Measurements from ENCODE around the gene RAB1A.

RAB1A gene

GRCh38 chr2:65092791-65093190 lies 37.1 kb downstream of the RAB1A start:
- DNase-seq (ENCODE audit: low read depth): no peak

GRCh38 chr2:65085148-65085547 lies 44.8 kb downstream of the RAB1A start:
- DNase-seq (ENCODE audit: low read depth): no peak

DNA sequence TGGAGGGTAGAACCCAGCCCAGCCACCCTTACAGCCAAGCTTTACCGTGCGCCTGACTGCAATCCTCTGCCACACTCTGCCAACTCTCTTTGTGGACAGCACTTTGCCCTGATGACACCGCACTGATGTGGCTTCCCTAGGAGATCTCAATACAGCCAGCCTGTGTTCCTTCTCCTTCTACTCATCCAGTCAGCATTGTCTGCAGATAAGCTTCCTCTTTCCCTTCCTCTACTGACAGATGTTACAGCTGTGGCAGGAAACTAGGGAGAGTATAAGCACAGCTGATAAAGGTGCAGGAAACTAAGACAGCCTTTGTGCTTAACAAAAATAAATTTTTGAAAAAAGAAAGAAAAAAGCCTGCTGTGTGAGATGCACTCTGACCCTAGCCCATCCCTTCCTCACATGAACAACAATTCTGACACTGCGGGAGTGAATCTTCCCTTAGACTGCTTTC lies 48.6 kb downstream of the RAB1A start:
- DNase-seq (ENCODE audit: low read depth): no peak

DNA sequence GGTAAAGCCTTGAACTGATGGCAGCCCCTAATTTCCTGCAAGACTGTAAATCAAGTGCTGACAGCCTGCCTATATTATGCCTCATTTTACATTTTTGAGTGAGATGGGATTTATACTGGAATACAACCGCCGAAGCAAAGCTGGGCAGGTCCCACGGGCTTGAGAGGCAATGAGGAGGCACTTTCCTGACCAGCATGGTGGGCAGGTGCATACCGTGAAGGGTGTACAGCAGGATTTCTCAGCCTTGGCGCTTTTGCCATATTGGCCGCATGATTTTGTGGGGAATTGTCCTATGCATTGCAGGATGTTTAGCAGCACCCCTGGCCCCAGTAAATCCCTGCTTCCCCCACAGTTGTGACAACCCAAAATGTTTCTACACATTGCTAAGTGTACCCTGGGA lies 50.9 kb downstream of the RAB1A start:
- DNase-seq (ENCODE audit: low read depth): no peak

DNA sequence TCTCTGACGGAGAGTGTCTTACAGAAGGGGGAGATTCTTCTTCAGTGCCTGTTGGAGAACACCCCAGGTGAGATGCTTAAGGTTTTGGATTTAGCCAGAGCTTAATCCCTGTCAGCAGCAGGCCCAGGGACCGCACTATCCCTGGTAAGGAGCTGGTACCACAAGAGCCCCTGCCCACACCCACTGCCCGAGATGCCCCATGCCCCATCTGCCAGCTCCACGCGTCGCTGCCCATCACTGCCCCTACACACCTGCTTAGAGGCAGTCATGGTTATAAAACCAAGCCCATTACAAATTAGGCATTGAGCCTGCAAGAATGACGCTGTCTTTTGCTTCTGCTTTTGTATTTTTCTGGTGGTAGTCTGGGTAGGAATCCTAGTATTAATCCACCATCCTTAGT lies 52.0 kb downstream of the RAB1A start:
- no peak for DNase-seq (ENCODE audit: low read depth)

DNA sequence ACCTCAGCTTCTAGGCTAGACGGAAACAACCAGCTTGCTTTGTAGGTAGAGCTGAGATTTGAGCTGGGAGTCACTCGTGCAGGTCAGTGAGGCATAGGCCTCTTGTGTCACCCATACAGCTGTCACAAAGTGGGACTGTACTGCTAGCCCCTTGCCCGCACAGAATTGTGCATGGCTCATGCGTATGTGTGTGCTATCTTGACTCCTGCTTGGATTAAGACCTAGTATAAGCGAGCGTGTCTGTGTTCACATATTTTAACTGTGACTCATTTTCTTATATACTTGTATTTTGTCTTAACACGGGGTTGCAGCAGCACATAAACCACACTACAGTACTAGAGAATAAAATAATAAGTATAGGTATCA lies 53.6 kb downstream of the RAB1A start:
- no peak for DNase-seq (ENCODE audit: low read depth)

GRCh38 chr2:65075605-65076344 lies 54.1 kb downstream of the RAB1A start:
- no peak for DNase-seq (ENCODE audit: low read depth)

DNA sequence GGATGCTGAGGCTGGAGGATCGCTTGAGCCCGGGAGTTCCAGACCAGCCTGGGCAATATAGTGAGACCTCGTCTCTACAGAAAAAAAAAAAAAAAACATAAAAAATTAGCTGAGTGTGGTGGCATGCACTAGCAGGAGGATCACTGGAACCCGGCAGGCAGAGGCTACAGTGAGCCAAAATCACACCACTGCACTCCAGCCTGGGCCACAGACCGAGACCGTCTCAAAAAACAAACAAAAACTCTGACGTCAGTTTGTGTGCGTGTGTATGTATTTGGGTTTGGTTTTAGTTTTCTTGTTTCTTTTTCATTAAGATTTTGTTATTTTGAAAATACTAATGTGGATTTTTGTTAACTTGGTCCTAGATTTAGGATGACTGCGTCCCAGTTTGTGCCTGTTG lies 54.7 kb downstream of the RAB1A start:
- DNase-seq (ENCODE audit: low read depth): no peak

GRCh38 chr2:65073879-65074565 lies 55.9 kb downstream of the RAB1A start:
- no peak for DNase-seq (ENCODE audit: low read depth)

GRCh38 chr2:65072181-65072970 lies 57.5 kb downstream of the RAB1A start:
- no peak for DNase-seq (ENCODE audit: low read depth)

DNA sequence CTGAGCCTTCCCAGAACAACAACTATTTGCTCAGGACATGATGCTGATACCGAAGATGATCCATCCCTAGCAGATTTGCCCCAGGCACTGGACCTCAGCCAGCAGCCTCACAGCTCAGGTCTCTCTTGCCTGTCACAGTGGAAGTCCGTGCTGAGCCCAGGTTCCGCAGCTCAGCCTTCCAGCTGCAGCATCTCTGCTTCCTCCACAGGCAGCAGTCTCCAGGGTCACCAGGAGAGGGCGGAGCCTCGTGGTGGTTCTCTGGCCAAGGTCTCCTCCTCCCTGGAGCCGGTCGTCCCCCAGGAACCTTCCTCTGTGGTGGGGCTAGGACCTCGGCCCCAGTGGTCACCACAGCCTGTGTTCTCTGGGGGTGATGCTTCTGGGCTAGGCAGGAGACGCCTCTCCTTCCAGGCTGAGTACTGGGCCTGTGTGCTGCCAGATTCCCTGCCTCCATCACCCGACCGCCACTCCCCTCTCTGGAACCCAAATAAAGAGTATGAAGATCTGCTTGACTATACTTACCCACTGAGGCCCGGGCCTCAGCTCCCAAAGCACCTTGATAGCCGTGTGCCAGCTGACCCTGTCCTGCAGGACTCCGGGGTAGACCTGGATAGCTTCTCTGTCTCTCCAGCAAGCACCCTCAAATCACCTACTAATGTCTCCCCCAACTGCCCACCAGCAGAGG lies 58.3 kb downstream of the RAB1A start:
- no peak for DNase-seq (ENCODE audit: low read depth)

GRCh38 chr2:65070856-65071255 lies 59.0 kb downstream of the RAB1A start:
- DNase-seq (ENCODE audit: low read depth): no peak

GRCh38 chr2:65070172-65070830 lies 59.6 kb downstream of the RAB1A start:
- DNase-seq (ENCODE audit: low read depth): no peak

DNA sequence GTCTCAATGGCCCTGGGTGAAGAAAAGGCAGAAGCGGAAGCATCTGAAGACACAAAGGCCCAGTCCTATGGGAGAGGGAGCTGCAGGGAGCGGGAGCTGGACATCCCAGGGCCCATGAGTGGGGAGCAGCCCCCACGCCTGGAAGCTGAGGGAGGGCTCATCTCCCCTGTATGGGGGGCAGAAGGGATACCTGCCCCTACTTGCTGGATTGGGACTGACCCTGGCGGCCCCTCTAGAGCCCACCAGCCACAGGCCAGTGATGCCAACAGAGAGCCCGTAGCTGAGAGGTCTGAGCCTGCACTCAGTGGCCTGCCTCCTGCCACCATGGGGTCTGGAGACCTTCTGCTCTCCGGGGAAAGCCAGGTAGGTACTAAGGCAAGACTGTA lies 60.5 kb downstream of the RAB1A start:
- no peak for DNase-seq (ENCODE audit: low read depth)

DNA sequence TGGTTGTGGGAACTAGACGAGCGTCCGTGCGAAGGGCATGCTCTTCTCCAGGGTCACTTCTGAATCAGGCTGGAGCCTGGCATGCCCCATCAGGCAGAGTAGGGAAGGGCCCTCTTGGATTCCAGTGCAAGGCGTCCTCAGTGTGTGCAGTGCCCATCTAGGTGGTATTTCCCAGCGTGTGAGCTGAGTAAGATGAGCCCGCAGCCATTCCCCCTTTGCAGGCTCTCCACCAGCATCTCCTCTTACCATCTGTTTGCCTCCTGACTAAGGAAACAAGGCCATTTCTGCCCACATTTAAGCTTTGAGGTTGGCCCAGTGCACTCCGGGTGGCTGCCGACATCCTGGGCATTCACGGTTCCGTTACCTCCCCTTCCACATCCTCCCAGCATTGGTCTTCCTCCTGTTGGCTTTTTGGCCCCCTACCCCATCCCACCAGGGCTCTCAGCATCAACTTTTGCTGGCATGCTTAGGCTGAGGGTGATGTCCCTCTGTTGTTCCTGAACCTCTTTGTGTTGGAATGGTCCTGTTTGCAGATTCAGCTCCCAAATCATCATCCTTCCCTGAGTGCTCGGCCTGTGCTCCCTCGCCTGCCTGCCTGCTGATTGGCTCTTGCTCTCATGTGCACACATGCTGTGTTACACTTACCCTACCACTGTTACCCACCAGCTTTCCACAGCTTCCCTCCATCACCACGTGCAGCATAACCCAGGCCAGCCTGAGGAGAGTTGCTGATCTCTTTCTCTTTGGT lies 61.9 kb downstream of the RAB1A start:
- no peak for DNase-seq (ENCODE audit: low read depth)

- no peak for DNase-seq (ENCODE audit: low read depth)
Observed at GRCh38 chr2:65064728-65065552, 65.0 kb downstream of the RAB1A start.

GRCh38 chr2:65062843-65063825 lies 66.8 kb downstream of the RAB1A start:
- no peak for DNase-seq (ENCODE audit: low read depth)

DNA sequence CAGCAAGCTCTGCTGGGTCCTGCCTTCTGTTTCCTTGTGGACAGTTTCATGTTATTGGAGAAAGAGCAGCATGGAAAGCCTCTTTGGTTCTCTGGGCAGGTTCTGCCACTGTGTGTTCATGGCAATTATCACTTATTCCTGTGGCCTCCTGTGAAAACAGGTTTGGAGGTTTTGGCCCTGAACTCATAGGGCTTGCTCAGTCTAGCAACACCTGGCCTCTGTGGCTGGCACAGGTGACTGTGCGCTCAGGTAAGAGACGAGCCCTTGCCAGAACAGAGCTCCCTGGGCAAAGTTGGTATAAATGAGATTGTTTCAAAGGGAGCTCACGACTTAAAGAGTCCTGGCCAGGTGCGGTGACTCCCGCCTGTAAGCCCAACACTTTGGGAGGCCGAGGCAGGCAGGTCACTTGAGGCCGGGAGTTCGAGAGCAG lies 68.0 kb downstream of the RAB1A start:
- no peak for DNase-seq (ENCODE audit: low read depth)
